Neural progenitor cell (in vitro differentiated cells): Measurements from ENCODE around the gene LYRM4. TPM values are rescaled to one million over a fixed set of nuclear protein-coding genes. Genes with fewer than 3 reads are reported as not detected.

Experiments used
- DNase-seq: peaks from one replicate; pipeline ENCODE4 v3.0.0-alpha.2; 2016; ENCODE audit warnings: low spot score
- H2AFZ ChIP-seq: fragments of 200-600 bp; sonication (generic); replicated peaks from 2 replicates; pipeline ENCODE4 v1.6.1; 2016; ENCODE audit warnings: antibody characterized with exemption
- H3F3A ChIP-seq: fragments of 200-600 bp; sonication (generic); 2 replicates; pipeline ENCODE4 v1.6.1; 2016; ENCODE audit warnings: antibody characterized with exemption, low read depth
- H3K27ac ChIP-seq: fragments of 200-600 bp; sonication (generic); 2 replicates; pipeline ENCODE4 v1.5.1; 2016; ENCODE audit warnings: mild to moderate bottlenecking
- H3K27me3 ChIP-seq: fragments of 200-600 bp; sonication (generic); 2 replicates; pipeline ENCODE4 v1.6.1; 2016; ENCODE audit warnings: mild to moderate bottlenecking, moderate library complexity
- H3K36me3 ChIP-seq: fragments of 200-600 bp; sonication (generic); 2 replicates; pipeline ENCODE4 v1.5.1; 2016
- H3K4me1 ChIP-seq: fragments of 200-600 bp; sonication (generic); 2 replicates; pipeline ENCODE4 v1.6.1; 2016; ENCODE audit warnings: mixed run types
- H3K4me2 ChIP-seq: fragments of 200-600 bp; sonication (generic); 2 replicates; pipeline ENCODE4 v1.6.1; 2016
- H3K4me3 ChIP-seq: fragments of 200-600 bp; sonication (generic); 2 replicates; pipeline ENCODE4 v1.5.1; 2016
- H3K79me2 ChIP-seq: fragments of 200-600 bp; sonication (generic); 2 replicates; pipeline ENCODE4 v1.6.1; 2016; ENCODE audit warnings: low read depth
- H3K9ac ChIP-seq: fragments of 200-600 bp; sonication (generic); 2 replicates; pipeline ENCODE4 v1.6.1; 2016
- H3K9me3 ChIP-seq: fragments of 200-600 bp; sonication (generic); 2 replicates; pipeline ENCODE4 v1.5.1; 2016; ENCODE audit warnings: low read depth
- H4K20me1 ChIP-seq: fragments of 200-600 bp; sonication (generic); 2 replicates; pipeline ENCODE4 v1.6.1; 2016; ENCODE audit warnings: low read depth
- H3K27ac Mint-ChIP-seq: 3 replicates; pipeline ENCODE4 v1.8.0; 2021; ENCODE audit warnings: mixed read lengths
- H3K27me3 Mint-ChIP-seq: 2 replicates; pipeline ENCODE4 v1.8.0; 2022; ENCODE audit warnings: low read depth, mild to moderate bottlenecking, inconsistent platforms, moderate library complexity, mixed read lengths; ENCODE audit not compliant: insufficient read depth
- H3K36me3 Mint-ChIP-seq: 3 replicates; pipeline ENCODE4 v1.8.0; 2021; ENCODE audit warnings: mixed read lengths
- H3K4me1 Mint-ChIP-seq: 3 replicates; pipeline ENCODE4 v1.8.0; 2021; ENCODE audit warnings: mixed read lengths
- H3K4me3 Mint-ChIP-seq: 3 replicates; pipeline ENCODE4 v1.8.0; 2021; ENCODE audit warnings: mild to moderate bottlenecking, moderate library complexity, mixed read lengths
- H3K9me3 Mint-ChIP-seq: 3 replicates; pipeline ENCODE4 v1.8.0; 2020; ENCODE audit warnings: mixed read lengths
- CTCF ChIP-seq: fragments of 200-600 bp; sonication (generic); IDR thresholded peaks from 2 replicates; pipeline ENCODE4 v1.5.1; 2017; ENCODE audit warnings: antibody characterized with exemption, mild to moderate bottlenecking
- EZH2 ChIP-seq: fragments of 200-600 bp; sonication (generic); IDR thresholded peaks from 2 replicates; pipeline ENCODE4 v1.6.1; 2017; ENCODE audit warnings: antibody characterized with exemption, mild to moderate bottlenecking, moderate library complexity
- EZH2phosphoT487 ChIP-seq: fragments of 200-600 bp; sonication (generic); IDR thresholded peaks from 2 replicates; pipeline ENCODE4 v1.6.1; 2017; ENCODE audit warnings: antibody characterized with exemption
- total RNA-seq: library from RNA; depleted of rRNA; stranded (reverse); fragments of >200 nt; gene quantifications from 2 replicates; pipeline ENCODE4 v1.2.3, GENCODE V29; 2015; ENCODE audit warnings: low replicate concordance

LYRM4 gene
- total RNA-seq, 1 donor from 2014 or later: 23.9 TPM

GRCh38 chr6:5305968-5306626 lies 45.3 kb upstream of the LYRM4 start:
- Mint-ChIP-seq H3K27me3 (no peaks in the 10 kb centered on the region), H3K27ac (no peak overlapping the region)
- no peak overlapping the region for H3K4me2 ChIP-seq

DNA sequence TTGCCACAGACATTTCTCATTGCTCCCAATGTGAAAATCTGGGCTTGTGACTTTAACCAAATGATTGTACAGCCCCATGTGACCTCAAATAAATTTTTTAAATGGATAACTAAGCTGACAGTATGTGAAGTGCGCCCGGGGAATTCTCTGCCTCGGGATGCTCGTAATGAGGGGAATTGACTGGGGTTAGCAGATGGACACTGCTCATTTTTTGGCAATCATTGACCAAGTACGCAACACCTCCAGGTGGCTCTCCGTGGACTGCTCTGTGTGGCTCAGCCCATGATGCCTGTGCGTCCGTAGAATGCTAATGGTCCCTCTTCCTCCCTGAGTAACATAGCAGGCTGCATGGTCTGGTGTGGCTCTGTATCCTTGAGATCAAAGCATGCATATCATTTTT lies 42.9 kb upstream of the LYRM4 start:
- Histone ChIP-seq H3K4me1 (no peaks in the 10 kb centered on the region), H3K27ac (no peak overlapping the region), H3K4me2 (no peak overlapping the region), H3F3A (no peaks in the 10 kb centered on the region), H3K4me3 (no peak overlapping the region), H3K27me3 (no peaks in the 10 kb centered on the region), H2AFZ (no peak overlapping the region), H3K36me3 (no peaks in the 10 kb centered on the region), H4K20me1 (peaks cover 14% of the 10 kb centered on the region), H3K9ac (no peak overlapping the region), H3K79me2 (no peaks in the 10 kb centered on the region), H3K9me3 (no peaks in the 10 kb centered on the region)
- no peak overlapping the region for H3K27ac Mint-ChIP-seq
- no peaks in the 10 kb centered on the region for H3K27me3 Mint-ChIP-seq
- no peaks in the 10 kb centered on the region for H3K9me3 Mint-ChIP-seq
- H3K4me3 Mint-ChIP-seq: no peak overlapping the region
- peaks cover 5% of the 10 kb centered on the region for H3K36me3 Mint-ChIP-seq
- H3K4me1 Mint-ChIP-seq: peaks cover 9% of the 10 kb centered on the region
- DNase-seq: no peak
- no peak for TF ChIP-seq EZH2
- TF ChIP-seq CTCF: no peak
- TF ChIP-seq EZH2phosphoT487: no peak

More at GRCh38 chr6:5305968-5306626, 45.3 kb upstream of the LYRM4 start:
- H3K27ac ChIP-seq: no peak overlapping the region
- no peaks in the 10 kb centered on the region for H3K9me3 ChIP-seq
- no peak overlapping the region for H2AFZ ChIP-seq
- H3K4me1 ChIP-seq: no peaks in the 10 kb centered on the region
- H3K4me1 Mint-ChIP-seq: peaks cover 9% of the 10 kb centered on the region
- H3K36me3 ChIP-seq: no peaks in the 10 kb centered on the region
- DNase-seq: no peak
- no peaks in the 10 kb centered on the region for H3K9me3 Mint-ChIP-seq
- H3K4me3 ChIP-seq: no peak overlapping the region
- H3K9ac ChIP-seq: no peak overlapping the region
- no peaks in the 10 kb centered on the region for H3K27me3 ChIP-seq
- peaks cover 5% of the 10 kb centered on the region for H3K36me3 Mint-ChIP-seq
- H3F3A ChIP-seq: no peaks in the 10 kb centered on the region
- H4K20me1 ChIP-seq: peaks cover 14% of the 10 kb centered on the region
- TF ChIP-seq CTCF (no peak), EZH2 (no peak), EZH2phosphoT487 (no peak)
- H3K79me2 ChIP-seq: no peaks in the 10 kb centered on the region
- no peak overlapping the region for H3K4me3 Mint-ChIP-seq

- Histone ChIP-seq H3K9ac (no peak overlapping the region), H3K9me3 (no peaks in the 10 kb centered on the region), H4K20me1 (peaks cover 14% of the 10 kb centered on the region), H3K27me3 (no peaks in the 10 kb centered on the region), H3K4me3 (no peak overlapping the region), H3K27ac (no peak overlapping the region), H3F3A (no peaks in the 10 kb centered on the region), H2AFZ (no peak overlapping the region), H3K4me2 (no peak overlapping the region), H3K79me2 (no peaks in the 10 kb centered on the region), H3K36me3 (no peaks in the 10 kb centered on the region), H3K4me1 (no peaks in the 10 kb centered on the region)
- H3K4me1 Mint-ChIP-seq: peaks cover 9% of the 10 kb centered on the region
- DNase-seq: peak; percentile 53
- no peak overlapping the region for H3K4me3 Mint-ChIP-seq
- peaks cover 5% of the 10 kb centered on the region for H3K36me3 Mint-ChIP-seq
- H3K9me3 Mint-ChIP-seq: no peaks in the 10 kb centered on the region
- TF ChIP-seq EZH2phosphoT487 (no peak), CTCF (peak; percentile 55)
- H3K27me3 Mint-ChIP-seq: no peaks in the 10 kb centered on the region
- H3K27ac Mint-ChIP-seq: no peak overlapping the region
Measured at GRCh38 chr6:5302995-5303622, 42.4 kb upstream of the LYRM4 start.
